Activated naive CD4-positive, alpha-beta T cell treated with Interleukin-2 at 50 U/mL for 16 hours (primary cell): ENCODE measurements around the gene RTBDN.

Experiments used
- DNase-seq: peaks from one replicate; pipeline ENCODE4 v3.0.0-alpha.2; 2020

Gene RTBDN

GRCh38 chr19:12778017-12778904 lies 56.1 kb downstream of the RTBDN start:
- peak; percentile 51 for DNase-seq

- peak; percentile 84 for DNase-seq
Measured at GRCh38 chr19:12777217-12778016, 57.0 kb downstream of the RTBDN start.
